GM18520 (cell line): ENCODE measurements around the gene ACLY.
"Not testable (repeated sequence)": the region's sequence is repeated elsewhere in the genome, so short reads cannot be mapped to it uniquely, and the experiment has no call there.

ENCODE experiments used
- ATAC-seq: cut with Tn5 transposase; IDR thresholded peaks from one replicate; pipeline ENCODE4 v1.9.1; 2021; ENCODE audit not compliant: unreplicated experiment

ACLY gene

GRCh38 chr17:41912925-41913324 is 5.8 kb downstream of the ACLY start:
- no peak for ATAC-seq

- ATAC-seq = no peak
Measured at GRCh38 chr17:41910701-41911391, 7.9 kb downstream of the ACLY start.

GRCh38 chr17:41909088-41909487 is 9.7 kb downstream of the ACLY start:
- no peak for ATAC-seq

- no peak for ATAC-seq
Measured at GRCh38 chr17:41907633-41908539, 10.9 kb downstream of the ACLY start.

GRCh38 chr17:41907185-41907556 is 11.6 kb downstream of the ACLY start:
- no peak for ATAC-seq

- ATAC-seq = no peak
Measured at GRCh38 chr17:41906465-41907184, 12.1 kb downstream of the ACLY start.

GRCh38 chr17:41905172-41905571 is 13.6 kb downstream of the ACLY start:
- ATAC-seq = no peak

GRCh38 chr17:41904242-41904841 is 14.4 kb downstream of the ACLY start:
- ATAC-seq = no peak

- no peak for ATAC-seq
Measured at GRCh38 chr17:41901646-41902045, 17.1 kb downstream of the ACLY start.

- no peak for ATAC-seq
Measured at GRCh38 chr17:41896726-41897125, 22.0 kb downstream of the ACLY start.

GRCh38 chr17:41895617-41896016 is 23.1 kb downstream of the ACLY start:
- no peak for ATAC-seq

GRCh38 chr17:41894791-41895331 is 23.9 kb downstream of the ACLY start:
- ATAC-seq = no peak

- no peak for ATAC-seq
Measured at GRCh38 chr17:41893384-41893783, 25.4 kb downstream of the ACLY start.

- no peak for ATAC-seq
Measured at GRCh38 chr17:41892021-41892376, 26.8 kb downstream of the ACLY start.

- ATAC-seq = no peak
Measured at GRCh38 chr17:41891135-41892020, 27.4 kb downstream of the ACLY start.

- no peak for ATAC-seq
Measured at GRCh38 chr17:41888332-41888965, 30.3 kb downstream of the ACLY start.

GRCh38 chr17:41885733-41886132 is 33.0 kb downstream of the ACLY start:
- ATAC-seq = no peak

- ATAC-seq = no peak
Measured at GRCh38 chr17:41882756-41883155, 36.0 kb downstream of the ACLY start.

- no peak for ATAC-seq
Measured at GRCh38 chr17:41880130-41880529, 38.6 kb downstream of the ACLY start.

- not testable (repeated sequence) for ATAC-seq
Measured at GRCh38 chr17:41874293-41874670, 44.5 kb downstream of the ACLY start.
